ENCODE measurements around the gene MYBPH.

Gene MYBPH

DNA sequence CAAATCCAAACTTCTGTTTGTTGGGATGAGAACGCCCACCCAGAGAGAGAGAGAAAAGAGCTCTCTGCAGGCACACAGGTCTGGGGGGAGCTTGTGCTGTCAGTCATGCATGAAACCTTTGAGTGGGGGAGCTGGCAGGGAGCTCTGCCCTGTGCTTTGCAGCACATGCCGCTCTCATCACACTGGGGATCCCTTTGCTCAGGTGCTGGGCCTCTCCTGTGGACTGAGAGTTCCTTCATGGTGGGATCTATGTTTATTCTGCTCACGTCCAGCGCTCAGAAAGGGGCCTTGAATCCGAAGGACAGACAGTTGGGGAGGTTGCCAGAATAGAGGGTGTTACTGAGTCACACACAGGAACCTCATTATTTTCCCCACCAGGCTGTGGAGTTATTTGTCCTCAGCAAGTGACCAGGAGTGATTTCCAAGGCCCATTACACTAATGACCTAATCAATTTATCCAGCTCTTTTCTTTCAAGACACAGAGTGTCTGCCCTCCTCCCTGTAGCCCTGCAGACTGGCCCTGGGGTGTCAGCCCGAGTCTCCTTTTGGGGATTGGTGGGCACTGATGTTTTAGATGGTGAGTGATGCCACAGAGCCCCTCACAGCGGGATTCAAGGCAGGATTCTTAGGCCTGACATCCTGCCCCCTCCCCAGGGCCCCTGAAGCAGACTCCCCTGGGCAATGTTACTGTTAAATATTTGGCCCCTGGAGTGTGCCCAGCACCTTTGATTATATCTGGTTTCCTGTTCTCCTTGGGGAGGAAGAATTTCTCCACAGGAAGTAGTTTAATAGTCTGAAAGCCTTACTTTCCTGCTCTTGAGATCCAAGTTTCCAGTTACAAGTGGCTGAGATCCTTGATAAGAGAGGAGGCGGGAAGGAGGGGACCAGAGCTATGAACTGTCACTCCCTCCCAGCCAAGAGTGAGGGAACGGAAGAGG, 22.3 kb downstream of the MYBPH start:
- H3K4me3 ChIP-seq (ENCODE audit: low read length) = no peak overlapping the region
- no peak overlapping the region for H3K27ac ChIP-seq (ENCODE audit: low read depth, low read length)
- H3K27me3 ChIP-seq (ENCODE audit: control insufficient read depth, insufficient read depth, low read length) = no peaks in the 10 kb centered on the region
- no peak overlapping the region for H3K9ac ChIP-seq (ENCODE audit: low read length)
- H3K4me1 ChIP-seq (ENCODE audit: control insufficient read depth, insufficient read depth, low read length) = no peaks in the 10 kb centered on the region
- H3K36me3 ChIP-seq (ENCODE audit: control insufficient read depth, insufficient read depth, low read length) = no peaks in the 10 kb centered on the region

GRCh38 chr1:203152158-203153034, 23.2 kb downstream of the MYBPH start:
- H3K36me3 ChIP-seq (ENCODE audit: control insufficient read depth, insufficient read depth, low read length) = no peaks in the 10 kb centered on the region
- H3K27me3 ChIP-seq (ENCODE audit: control insufficient read depth, insufficient read depth, low read length) = no peaks in the 10 kb centered on the region
- H3K4me3 ChIP-seq (ENCODE audit: low read length) = no peak overlapping the region
- no peak overlapping the region for H3K9ac ChIP-seq (ENCODE audit: low read length)
- no peak overlapping the region for H3K27ac ChIP-seq (ENCODE audit: low read depth, low read length)
- H3K4me1 ChIP-seq (ENCODE audit: control insufficient read depth, insufficient read depth, low read length) = no peaks in the 10 kb centered on the region

DNA sequence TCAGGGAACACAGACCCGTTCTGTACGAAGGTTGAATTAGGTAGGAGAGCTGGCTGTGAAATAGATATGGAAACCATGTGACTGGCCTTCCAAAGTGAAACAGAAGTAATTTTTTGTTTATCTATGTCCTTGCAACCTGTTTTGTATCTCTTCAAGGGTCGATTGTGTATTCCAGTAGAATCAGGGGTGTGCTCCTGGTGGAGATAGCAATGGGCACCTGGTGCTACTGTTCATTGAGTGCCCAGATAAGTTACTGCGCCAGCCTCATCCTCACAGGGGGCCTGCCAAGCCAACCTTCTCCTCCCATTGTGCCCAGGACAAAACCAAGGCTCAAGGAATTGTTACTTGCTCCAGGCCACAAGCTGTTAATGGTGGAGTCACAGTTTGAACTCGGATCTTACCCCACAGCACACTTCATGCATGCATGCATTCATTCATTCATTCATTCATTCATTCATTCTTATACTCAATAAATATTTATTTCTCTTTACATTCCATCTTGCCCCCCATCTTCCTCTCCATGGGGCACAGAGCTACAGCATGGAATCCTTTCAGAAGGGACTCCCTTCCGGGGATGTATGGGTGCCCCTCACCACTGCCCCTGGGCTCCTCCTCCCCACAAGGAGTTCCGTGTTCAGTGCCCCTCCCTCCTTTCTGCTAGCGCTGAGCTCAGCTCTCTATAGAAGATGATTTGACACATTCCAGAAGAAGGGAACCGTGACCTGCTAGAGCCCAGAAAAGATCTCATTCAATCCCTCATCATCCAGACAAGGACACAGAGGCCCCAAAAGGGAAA, 24.1 kb downstream of the MYBPH start:
- H3K27ac ChIP-seq (ENCODE audit: low read depth, low read length) = no peak overlapping the region
- H3K4me3 ChIP-seq (ENCODE audit: low read length) = no peak overlapping the region
- H3K4me1 ChIP-seq (ENCODE audit: control insufficient read depth, insufficient read depth, low read length) = no peaks in the 10 kb centered on the region
- no peaks in the 10 kb centered on the region for H3K36me3 ChIP-seq (ENCODE audit: control insufficient read depth, insufficient read depth, low read length)
- H3K27me3 ChIP-seq (ENCODE audit: control insufficient read depth, insufficient read depth, low read length) = no peaks in the 10 kb centered on the region
- no peak overlapping the region for H3K9ac ChIP-seq (ENCODE audit: low read length)

GRCh38 chr1:203150511-203151297, 24.9 kb downstream of the MYBPH start:
- no peaks in the 10 kb centered on the region for H3K36me3 ChIP-seq (ENCODE audit: control insufficient read depth, insufficient read depth, low read length)
- no peaks in the 10 kb centered on the region for H3K4me1 ChIP-seq (ENCODE audit: control insufficient read depth, insufficient read depth, low read length)
- H3K4me3 ChIP-seq (ENCODE audit: low read length) = no peak overlapping the region
- no peaks in the 10 kb centered on the region for H3K27me3 ChIP-seq (ENCODE audit: control insufficient read depth, insufficient read depth, low read length)
- no peak overlapping the region for H3K9ac ChIP-seq (ENCODE audit: low read length)
- H3K27ac ChIP-seq (ENCODE audit: low read depth, low read length) = no peak overlapping the region

- H3K9ac ChIP-seq (ENCODE audit: low read length) = no peak overlapping the region
- H3K4me3 ChIP-seq (ENCODE audit: low read length) = no peak overlapping the region
- H3K4me1 ChIP-seq (ENCODE audit: control insufficient read depth, insufficient read depth, low read length) = no peaks in the 10 kb centered on the region
- no peaks in the 10 kb centered on the region for H3K27me3 ChIP-seq (ENCODE audit: control insufficient read depth, insufficient read depth, low read length)
- H3K27ac ChIP-seq (ENCODE audit: low read depth, low read length) = no peak overlapping the region
- no peaks in the 10 kb centered on the region for H3K36me3 ChIP-seq (ENCODE audit: control insufficient read depth, insufficient read depth, low read length)
Measured at GRCh38 chr1:203149188-203149840, 26.3 kb downstream of the MYBPH start.

DNA sequence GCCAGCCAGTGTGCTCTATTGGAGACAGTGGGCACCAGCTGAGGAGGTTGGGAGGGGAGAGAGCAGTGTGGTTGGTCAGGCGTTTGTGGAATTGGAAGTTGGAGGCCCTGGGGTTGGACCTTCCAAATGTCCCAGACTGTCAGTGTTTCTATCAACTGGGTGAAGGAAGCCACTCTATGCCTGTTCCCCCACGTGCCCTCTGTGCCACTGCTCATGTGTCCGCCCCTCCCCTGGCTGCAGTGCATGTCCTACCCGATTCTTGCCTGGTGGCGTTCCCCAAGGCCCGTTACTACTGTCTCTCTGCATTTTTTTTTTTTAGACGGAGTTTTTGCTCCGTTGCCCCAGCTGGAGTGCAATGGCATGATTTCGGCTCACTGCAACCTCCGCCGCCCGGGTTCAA, 27.0 kb downstream of the MYBPH start:
- H3K27ac ChIP-seq (ENCODE audit: low read depth, low read length) = no peak overlapping the region
- no peak overlapping the region for H3K4me3 ChIP-seq (ENCODE audit: low read length)
- H3K9ac ChIP-seq (ENCODE audit: low read length) = no peak overlapping the region
- H3K36me3 ChIP-seq (ENCODE audit: control insufficient read depth, insufficient read depth, low read length) = no peaks in the 10 kb centered on the region
- no peaks in the 10 kb centered on the region for H3K4me1 ChIP-seq (ENCODE audit: control insufficient read depth, insufficient read depth, low read length)
- no peaks in the 10 kb centered on the region for H3K27me3 ChIP-seq (ENCODE audit: control insufficient read depth, insufficient read depth, low read length)

- Histone ChIP-seq H3K27ac (ENCODE audit: low read depth, low read length) (no peak overlapping the region), H3K4me3 (ENCODE audit: low read length) (no peak overlapping the region), H3K36me3 (ENCODE audit: control insufficient read depth, insufficient read depth, low read length) (no peaks in the 10 kb centered on the region), H3K4me1 (ENCODE audit: control insufficient read depth, insufficient read depth, low read length) (no peaks in the 10 kb centered on the region), H3K9ac (ENCODE audit: low read length) (no peak overlapping the region), H3K27me3 (ENCODE audit: control insufficient read depth, insufficient read depth, low read length) (no peaks in the 10 kb centered on the region)
Measured at GRCh38 chr1:203148127-203148526, 27.5 kb downstream of the MYBPH start.

DNA sequence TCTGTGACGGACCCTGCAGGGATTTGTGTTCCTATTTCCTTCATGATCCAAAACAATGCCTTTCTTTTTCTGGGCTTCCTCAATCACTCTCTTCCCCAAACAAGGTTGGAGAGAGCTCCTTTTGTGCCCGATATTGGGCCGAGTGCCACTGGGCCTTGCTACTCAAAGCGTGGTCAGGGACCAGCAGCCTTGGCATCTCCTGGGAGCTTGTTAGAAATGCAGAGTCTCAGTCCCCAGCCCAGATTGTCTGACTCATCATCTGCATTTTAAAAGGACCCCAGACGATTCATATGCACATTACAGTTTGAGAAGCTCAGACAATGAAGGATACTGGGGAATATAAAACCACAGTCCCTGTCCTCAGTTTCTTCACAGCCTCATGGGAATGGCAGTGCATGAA, 28.2 kb downstream of the MYBPH start:
- Histone ChIP-seq H3K9ac (ENCODE audit: low read length) (no peak overlapping the region), H3K4me3 (ENCODE audit: low read length) (no peak overlapping the region)

GRCh38 chr1:203146537-203146936, 29.1 kb downstream of the MYBPH start:
- Histone ChIP-seq H3K27ac (ENCODE audit: low read depth, low read length) (no peak overlapping the region), H3K36me3 (ENCODE audit: control insufficient read depth, insufficient read depth, low read length) (no peaks in the 10 kb centered on the region), H3K4me3 (ENCODE audit: low read length) (no peak overlapping the region), H3K9ac (ENCODE audit: low read length) (no peak overlapping the region), H3K4me1 (ENCODE audit: control insufficient read depth, insufficient read depth, low read length) (no peaks in the 10 kb centered on the region), H3K27me3 (ENCODE audit: control insufficient read depth, insufficient read depth, low read length) (no peaks in the 10 kb centered on the region)

More for the DNA sequence above, 28.2 kb downstream of the MYBPH start:
- Histone ChIP-seq H3K36me3 (ENCODE audit: control insufficient read depth, insufficient read depth, low read length) (no peaks in the 10 kb centered on the region), H3K4me1 (ENCODE audit: control insufficient read depth, insufficient read depth, low read length) (no peaks in the 10 kb centered on the region), H3K27ac (ENCODE audit: low read depth, low read length) (no peak overlapping the region), H3K27me3 (ENCODE audit: control insufficient read depth, insufficient read depth, low read length) (no peaks in the 10 kb centered on the region)

DNA sequence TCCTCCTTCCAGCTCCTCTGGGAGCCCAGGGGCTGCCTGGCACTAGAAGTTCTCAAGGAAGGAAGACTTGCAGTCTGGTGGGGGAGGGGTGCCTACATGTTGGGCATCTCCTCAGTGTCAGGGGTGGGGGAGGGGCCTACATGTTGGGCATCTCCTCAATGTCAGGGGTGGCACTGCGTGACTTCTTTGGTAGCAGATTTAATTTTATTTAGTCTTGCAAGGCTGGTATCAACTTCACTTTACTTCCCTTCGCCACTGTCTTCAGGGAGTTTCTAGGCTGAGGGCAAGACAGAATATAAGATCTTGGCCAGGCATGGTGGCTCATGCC, 29.6 kb downstream of the MYBPH start:
- H3K4me1 ChIP-seq (ENCODE audit: control insufficient read depth, insufficient read depth, low read length) = no peaks in the 10 kb centered on the region
- no peak overlapping the region for H3K9ac ChIP-seq (ENCODE audit: low read length)
- no peak overlapping the region for H3K4me3 ChIP-seq (ENCODE audit: low read length)
- no peaks in the 10 kb centered on the region for H3K27me3 ChIP-seq (ENCODE audit: control insufficient read depth, insufficient read depth, low read length)
- H3K36me3 ChIP-seq (ENCODE audit: control insufficient read depth, insufficient read depth, low read length) = no peaks in the 10 kb centered on the region
- no peak overlapping the region for H3K27ac ChIP-seq (ENCODE audit: low read depth, low read length)

DNA sequence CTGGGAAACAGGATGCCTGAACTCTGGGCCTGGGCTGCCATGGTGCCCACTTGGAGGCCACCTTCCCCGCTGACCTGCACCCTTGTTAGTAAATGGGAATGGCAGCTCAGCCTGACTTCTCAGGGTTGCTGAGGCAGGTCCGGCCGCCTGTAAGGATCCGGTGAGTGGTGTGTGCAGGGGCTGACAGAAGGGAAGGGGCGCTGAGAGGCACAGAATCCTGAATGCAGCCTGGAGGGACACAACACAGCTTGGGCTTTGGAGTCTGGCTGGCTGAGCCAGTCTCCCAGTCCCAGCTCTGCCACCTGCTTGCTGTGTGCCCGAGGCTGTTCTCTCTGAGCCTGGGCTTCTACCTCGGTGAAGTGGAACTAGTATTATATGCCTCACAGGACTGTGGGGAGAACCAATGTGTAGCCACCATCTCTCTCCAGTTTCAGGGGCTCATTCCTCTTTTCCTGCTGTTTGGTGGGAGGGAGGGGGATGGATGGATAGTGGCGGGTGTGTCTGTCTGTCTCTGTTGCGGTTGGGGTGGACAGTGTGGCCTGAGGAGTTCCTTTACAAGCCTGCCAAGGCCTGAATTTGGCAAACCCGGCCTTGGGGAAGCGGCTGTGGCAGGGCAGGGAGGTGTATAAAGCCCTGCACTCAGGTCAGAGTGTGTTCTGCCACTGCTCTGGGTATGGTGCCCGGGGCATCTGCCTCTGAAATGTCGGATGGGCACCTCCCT, 30.1 kb downstream of the MYBPH start:
- Histone ChIP-seq H3K36me3 (ENCODE audit: control insufficient read depth, insufficient read depth, low read length) (no peaks in the 10 kb centered on the region), H3K27me3 (ENCODE audit: control insufficient read depth, insufficient read depth, low read length) (no peaks in the 10 kb centered on the region), H3K4me1 (ENCODE audit: control insufficient read depth, insufficient read depth, low read length) (no peaks in the 10 kb centered on the region), H3K27ac (ENCODE audit: low read depth, low read length) (no peak overlapping the region), H3K9ac (ENCODE audit: low read length) (no peak overlapping the region), H3K4me3 (ENCODE audit: low read length) (no peak overlapping the region)

Measured in rectal smooth muscle tissue (tissue), 1 donor.